HK-2 (cell line): ENCODE results near the gene LMTK2.
"Not testable (repeated sequence)": the region's sequence is repeated elsewhere in the genome, so short reads cannot be mapped to it uniquely, and the experiment has no call there.

ENCODE experiments used
- DNase-seq: peaks from one replicate; pipeline ENCODE4 v3.0.0-alpha.2; 2018; ENCODE audit not compliant: unreplicated experiment

The LMTK2 gene

DNA sequence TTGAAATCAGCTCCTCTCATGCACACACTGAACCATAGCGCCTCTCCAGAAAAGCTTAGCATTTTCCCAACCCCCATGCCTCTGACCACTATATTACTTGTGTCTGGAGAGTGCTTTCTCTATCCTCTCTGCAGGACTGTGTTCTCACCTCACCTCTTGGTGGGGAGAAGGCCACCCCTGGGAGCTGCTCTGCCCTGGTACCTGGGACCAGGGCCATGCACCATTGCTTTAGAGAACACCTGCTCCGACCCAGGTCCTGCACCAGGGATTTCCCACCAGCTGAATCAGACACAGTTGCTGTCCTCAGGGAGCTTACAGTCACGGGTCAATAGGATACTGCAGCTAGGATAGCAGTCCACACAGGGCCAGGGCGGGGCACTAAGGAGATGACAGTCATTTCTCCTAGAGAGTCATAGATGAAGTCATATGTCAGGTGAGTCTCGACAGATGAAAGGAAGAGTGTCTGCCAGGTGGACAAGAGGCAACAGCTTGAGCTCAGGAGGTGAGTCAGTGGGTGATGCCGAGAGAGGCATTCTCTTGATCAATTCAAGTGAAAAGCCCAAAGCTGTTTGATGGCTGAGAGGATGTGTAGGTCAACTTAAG, 619 bp upstream of the LMTK2 start:
- DNase-seq = no peak

DNA sequence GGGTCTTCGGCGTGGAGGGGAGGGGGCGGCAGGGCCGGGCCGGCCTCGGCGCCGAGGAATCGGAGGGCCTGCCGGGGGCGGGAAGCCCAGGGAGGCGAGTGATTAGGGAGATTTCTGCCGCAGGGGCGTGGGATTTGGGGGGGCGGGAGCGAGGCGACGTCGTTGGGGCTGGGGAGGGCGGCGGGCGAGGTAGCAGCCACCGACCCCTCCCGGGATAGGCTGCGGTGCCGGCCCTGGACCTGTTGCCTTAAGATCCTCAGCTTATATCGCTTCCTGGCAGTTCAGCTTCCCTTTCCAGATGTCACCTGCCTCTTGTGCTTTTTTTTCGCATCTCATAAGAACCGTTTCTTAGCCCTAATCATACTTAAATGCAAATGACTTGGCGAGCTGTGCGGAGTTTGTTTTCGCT, 655 bp downstream of the LMTK2 start:
- peak; percentile 14 for DNase-seq

DNA sequence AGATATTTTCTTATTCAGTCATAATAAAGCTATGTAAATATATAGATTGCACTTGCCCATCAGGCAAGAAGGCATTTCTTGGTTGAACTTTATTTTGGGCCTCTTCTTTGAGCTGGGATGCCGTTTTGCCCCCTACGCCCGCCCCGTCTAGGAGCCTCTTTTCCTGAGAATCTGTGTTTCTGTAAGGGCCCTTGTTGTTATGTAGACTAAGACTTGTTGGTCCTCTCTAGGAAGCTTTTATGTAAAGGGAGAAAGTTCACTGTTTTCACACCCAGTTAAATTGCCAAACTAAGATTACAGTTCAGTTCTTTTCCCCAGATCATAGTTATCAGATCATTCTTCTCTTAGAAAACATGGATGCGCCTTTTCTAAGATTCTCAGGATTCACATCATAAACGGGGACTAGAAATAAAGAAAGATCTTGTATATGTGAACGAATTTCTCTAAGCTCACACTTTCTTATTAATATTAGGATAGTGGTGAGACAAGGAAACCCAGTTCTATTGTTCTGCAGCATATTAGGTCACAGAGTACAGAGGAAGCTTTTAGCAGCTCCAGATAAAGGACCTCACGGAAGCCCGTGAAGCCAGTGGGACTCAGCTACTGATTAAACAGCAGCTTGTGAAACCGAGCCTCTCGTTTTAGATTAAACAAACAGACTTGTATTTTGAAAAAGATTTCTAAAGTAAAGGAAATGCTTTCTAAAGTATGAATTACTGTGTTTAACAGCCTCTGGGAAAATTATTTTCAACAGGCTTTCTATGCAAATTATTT, 3.8 kb downstream of the LMTK2 start:
- no peak for DNase-seq

DNA sequence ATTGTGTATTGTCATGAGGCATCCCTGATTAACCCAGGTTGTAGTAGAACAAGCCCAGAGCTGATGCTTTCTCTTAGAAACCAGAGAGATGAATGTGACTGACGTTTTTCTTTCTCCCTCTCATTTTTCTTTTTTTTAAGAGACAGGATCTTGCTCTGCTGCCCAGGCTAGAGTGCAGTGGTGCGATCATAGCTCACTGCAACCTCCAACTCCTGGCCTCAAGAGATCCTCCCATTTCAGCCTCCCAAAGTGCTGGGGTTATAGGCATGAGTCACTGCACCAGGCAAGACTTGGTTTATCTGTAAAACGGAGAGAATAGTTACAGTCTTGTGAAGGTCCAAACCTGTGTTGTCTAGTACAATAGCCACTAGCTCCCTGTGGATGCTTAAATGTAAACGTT, 5.4 kb downstream of the LMTK2 start:
- no peak for DNase-seq

- DNase-seq = no peak
Observed at GRCh38 chr7:98115746-98116525, 9.3 kb downstream of the LMTK2 start.

DNA sequence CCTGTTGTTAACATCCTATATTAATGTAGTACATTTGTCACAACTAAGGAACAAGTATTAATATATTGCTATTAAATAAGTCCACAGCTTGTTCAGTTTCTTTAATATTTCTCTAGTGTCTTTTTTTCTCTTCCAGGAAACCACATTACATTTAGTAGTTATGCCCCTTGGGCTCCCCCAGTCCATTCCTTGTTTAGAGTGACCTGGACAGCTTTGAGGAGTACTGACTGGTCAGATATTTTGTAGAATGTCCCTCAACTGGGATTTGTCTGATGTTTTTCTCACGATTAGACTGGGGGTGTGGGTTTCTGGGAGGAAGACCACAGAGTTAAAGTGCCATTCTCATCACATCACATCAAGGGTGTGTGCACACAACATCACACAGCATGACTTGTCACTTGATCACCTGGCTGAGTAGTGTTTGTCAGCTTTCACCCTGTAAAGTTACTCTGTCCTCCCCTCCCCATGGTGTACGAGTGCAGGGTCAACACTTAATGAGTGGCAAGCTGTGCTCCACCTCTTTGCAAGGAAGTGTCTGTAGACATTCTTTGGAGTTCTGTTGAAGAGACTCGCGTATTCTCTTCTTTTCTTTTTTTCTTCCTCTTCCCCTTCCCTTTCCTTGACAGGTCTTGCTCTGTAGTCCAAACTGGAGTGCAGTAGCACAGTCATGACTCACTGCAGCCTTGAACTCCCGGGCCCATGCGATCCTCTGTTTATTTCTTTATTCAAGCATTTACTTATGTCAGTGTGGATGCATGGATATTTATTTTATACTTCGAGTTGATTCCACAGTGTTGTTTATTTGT, 10.2 kb downstream of the LMTK2 start:
- DNase-seq = no peak

DNA sequence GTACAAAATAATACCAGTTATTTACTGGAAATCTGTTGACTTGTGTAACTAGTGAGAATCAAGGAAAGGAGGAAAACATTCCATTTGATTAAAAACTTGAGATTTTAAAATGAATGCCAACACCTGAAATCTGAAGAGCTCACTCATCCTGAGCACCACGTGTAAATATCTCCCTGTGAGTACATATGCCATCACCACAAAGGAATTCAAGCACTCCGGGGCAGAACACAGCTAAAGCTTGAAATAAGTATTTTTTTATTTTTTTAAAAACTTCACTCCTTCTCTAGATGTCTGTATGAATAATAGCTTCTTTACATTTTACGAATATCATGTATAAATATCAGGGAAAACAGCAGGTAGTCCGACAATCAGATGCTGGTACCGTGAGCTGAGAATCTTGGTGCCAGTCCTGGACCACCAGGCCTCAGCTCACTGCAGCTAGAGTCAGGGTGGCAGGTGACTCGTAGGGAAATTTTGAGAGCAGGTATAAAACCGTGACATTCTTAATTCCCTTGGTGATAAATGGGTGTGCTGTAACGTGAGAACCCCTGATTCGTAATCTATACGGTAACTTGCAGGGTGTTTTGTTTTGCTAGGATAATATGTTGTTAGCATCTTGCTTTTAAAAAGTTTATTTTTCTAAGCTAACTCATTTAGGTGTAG, 12.7 kb downstream of the LMTK2 start:
- peak; percentile 24 for DNase-seq

DNA sequence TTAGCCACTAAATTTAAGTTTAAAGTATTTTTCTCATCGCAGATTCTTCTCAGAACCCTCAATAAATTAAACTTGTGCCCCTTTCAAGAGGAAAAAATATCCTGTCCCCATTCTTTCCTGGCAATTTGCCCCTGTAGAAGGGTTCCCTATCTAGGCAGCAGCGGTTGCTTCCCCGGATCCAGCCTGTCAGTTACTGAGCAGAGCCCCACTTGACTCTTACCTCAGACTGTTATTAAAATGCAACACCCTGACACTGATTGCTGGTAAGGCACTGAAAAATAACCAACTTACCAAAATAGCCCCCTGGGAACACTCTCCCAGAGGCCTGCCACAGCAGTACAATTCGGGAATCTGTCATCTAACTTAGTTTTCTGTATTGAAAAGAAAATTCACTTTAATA, 13.9 kb downstream of the LMTK2 start:
- DNase-seq = no peak

DNA sequence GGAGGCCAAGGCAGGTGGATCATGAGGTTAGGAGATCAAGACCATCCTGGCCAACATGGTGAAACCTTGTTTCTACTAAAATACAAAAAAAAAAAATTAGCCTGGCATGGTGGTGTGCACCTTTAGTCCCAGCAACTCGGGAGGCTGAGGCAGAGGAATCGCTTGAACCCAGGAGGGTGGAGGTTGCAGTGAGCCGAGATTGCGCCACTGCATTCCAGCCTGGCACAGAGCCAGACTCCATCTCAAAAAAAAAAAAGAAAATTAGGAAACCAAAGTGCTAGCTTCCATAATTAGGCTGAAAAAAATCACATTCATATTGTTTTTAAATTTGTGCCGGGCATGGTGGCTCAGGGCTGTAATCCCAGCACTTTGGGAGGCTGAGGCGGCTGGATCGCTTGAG, 14.7 kb downstream of the LMTK2 start:
- DNase-seq = not testable (repeated sequence)

DNA sequence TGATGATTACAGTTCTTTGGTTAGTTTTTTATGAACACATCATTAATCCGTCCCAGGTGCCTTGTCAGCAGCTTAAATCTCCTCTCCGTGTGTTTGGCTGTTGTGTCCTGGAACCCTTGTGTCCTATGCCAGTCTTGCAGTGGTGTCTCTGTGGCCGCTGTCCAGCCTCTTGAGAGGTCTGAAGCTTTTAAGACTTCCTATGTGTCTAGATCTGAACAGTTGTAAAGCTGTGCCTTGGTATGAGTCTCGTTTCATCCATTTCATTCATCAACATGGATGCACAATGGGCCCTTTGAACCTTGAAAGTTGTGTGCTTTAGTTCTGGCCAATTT, 16.7 kb downstream of the LMTK2 start:
- DNase-seq = no peak

DNA sequence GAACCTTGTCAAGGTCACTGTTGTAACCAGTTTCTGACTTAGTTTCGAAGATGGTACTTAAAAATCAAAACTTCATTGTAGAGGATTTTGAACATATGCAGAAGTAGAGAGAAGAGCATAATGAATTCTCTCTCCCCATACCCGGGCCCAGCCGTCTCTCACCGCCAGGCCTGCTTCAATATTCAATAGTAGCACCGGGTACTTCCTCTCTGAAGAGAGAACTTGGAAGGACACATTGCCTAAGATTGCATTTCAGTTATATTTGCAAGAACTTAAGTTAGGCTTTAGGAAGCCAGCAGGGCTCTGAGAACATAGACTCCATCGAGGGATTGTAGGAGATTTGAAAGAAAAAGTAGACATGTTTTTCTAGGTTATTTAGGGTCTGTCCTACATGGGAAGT, 19.1 kb downstream of the LMTK2 start:
- no peak for DNase-seq

- peak; percentile 22 for DNase-seq
Observed at GRCh38 chr7:98126311-98127142, 19.9 kb downstream of the LMTK2 start.

- no peak for DNase-seq
Observed at GRCh38 chr7:98128346-98128745, 21.7 kb downstream of the LMTK2 start.

DNA sequence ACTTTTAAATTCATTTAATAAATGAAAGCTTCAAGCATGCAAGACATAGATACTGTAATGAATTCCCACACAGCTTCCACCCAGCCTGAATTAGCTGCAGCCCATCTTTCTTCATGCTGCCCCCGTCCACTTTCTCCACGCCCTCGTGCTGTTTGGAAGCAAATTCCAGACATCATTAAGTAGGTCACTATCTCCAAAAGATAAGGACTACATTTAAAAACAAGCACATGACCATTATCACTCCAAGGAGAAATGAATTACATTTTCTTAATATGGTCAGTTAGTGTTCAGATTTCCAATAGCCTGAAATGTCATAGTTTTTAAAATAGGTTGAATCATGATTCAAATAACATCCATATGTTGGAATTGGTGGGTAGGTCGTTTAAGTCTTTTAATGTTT, 24.3 kb downstream of the LMTK2 start:
- no peak for DNase-seq

DNA sequence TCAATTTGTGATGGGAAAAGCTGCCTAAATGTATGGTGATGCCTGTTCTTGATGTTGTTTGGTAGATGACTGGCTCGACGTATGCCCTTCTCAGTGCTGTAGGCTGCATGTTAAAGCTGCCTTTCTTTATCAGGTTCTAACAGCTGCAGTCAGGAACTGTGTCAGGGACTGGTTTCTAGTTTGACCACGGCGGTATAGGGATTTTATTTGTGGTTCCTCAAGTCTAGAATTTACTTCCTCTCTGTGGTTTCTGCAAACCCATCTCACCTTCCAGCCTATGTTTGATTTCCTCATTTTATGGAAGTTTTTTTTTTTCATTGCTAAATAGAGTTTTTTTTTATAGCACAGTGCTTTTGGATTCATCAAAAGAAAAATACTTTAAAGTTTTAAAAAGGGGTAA, 26.5 kb downstream of the LMTK2 start:
- no peak for DNase-seq

DNA sequence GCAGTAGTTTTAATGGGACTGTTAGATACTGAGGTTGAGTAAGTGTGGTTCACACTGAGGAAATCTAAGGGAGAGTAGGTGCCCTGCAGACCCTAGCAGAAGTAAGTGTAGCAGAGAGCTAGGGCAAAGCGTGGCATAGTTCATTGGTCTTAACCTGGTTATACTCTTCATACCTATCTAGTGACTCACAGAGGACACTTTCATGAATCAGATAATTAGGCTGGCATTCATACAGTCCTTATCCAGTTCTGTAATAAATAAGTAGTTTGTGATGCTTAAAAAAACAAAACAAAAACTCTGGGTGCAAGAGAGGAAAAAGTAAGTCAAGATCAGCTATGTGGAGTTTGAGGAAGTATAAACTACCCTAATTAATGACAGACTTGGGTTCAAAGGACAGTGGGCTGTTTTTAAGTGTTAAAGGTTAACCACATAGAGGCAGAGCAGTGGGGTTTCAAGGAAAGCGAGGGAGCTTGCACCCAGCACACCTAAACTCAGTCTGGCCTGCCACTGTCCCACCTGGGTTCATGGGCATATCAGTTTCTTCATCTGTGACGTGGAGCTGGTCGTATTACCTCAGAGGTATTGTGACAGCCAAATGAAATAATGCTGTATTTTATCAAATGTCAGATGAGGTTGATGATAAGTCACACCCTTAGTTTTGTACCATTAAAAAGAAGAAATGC, 27.1 kb downstream of the LMTK2 start:
- DNase-seq = peak; percentile 29

DNA sequence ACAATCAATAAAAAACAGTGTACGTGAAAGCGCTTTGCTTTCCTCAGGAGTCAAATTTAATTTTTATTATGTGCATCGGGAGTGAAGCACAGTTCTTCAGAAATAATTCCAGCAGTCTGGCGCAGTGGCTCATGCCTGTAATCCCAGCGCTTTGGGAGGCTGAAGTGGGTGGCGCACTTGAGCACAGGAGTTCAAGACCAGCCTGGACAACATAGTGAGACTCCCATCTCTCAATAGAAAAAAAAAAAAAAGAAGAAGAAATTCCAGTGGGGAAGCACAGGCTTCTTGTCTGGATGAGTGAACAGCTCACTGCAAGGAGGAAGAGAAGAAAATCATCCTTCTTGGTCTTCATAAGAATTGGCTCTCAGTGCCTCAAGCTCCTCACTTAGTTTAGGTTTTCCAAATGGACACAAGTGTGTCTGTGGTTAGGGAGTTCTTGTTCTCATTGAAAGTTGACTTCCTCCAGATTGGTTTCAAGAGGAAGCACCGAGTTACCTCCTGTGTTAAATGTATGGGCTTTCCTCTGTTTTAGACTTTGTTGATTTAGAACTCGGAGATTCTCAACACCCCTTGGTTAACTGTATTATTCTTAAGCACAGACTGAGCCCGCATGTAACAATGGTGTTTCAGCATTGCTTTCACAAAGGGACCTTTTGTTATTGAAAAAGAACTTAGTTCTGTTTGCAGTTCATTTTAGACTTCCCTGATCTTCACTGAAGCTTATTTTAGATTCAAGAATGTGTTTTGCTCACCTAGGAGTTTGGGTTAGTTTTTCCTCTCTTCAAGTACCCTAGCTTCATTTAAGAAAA, 28.0 kb downstream of the LMTK2 start:
- DNase-seq = no peak

DNA sequence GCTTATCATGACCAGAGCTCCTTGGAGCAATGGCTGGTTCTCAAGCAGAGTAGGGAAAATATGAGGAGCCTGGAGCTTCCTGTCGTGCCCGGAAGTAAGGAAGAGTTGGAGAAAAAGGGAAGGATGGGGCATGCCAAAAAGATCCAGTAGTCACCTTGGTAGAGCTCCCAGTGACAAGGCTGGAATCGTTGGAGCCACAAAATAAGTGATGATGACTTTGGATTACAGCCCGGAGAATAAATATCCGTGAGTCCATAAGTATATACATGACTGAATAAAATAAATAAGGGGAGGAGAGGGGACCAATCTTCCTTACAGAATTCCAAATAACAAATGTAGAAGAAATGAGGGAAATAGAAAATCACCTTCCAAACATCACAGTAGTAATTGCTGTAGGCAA, 29.3 kb downstream of the LMTK2 start:
- DNase-seq = no peak

DNA sequence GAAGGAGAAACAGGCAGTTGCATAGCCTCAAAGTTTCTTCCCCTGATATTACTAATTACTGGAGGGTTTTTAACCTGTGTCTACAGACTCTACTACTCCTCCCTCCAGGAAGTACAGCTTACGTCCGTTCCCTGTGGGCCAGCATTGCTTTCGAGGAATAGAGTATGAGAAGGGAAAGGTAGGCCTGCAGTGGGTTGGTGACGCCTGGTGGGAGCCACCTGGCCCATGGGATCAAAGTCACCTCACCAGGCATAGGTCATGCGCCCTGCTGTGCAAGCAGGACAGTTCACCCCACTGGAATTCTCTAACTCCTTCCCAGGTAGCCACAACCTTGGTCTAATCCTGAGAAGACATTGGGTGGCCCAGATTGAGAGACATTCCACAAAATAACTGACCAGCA, 29.8 kb downstream of the LMTK2 start:
- DNase-seq = no peak
